NCI-H1694 (cell line): ENCODE measurements around the gene KCNQ4.
A peak's percentile ranks its signal among the peaks of the same experiment; 100 is the strongest.

Experiments used
- DNase-seq: peaks from one replicate; lab custom pipeline; 2025; lab: John Stamatoyannopoulos, UW

Gene KCNQ4

DNA sequence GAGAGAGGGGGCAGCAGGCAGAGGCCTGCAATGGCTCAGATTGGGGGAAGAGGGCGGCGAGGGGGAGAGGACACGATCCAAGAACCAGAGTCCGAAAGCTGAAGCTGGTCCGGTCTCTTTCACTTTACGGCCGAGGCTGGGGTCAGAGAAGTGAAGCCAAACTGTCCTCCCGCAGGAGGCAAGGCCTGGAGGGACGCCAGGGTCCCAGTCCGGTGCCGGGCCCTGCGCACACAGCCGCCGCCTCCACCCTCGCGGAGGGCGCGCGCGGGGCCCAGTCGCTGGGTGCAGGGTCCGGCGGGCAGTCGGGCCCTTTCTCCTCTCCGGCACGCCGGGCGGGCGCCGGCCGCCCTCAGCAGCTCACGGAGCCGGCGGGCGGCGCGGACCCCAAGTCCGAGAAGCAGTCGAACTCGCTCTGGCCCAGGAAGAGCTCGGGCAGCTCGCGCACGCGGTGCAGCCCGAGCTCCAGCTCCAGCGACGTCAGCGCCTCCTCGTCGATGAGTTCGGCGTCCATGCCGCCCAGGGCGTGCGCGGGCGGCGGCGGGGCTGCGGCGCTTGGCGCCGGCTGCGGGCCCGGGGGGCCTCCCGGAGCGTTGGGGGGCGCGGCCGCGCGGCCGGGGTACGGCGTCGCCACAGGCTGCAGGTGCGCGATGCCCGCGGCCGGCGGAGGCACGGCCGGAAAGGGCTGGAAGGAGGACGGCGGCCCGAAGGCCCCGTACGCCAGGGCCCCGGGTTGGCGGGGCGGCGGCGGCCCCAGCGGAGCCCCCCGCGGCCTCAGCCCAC, 77.8 kb downstream of the KCNQ4 start:
- no peak for DNase-seq

DNA sequence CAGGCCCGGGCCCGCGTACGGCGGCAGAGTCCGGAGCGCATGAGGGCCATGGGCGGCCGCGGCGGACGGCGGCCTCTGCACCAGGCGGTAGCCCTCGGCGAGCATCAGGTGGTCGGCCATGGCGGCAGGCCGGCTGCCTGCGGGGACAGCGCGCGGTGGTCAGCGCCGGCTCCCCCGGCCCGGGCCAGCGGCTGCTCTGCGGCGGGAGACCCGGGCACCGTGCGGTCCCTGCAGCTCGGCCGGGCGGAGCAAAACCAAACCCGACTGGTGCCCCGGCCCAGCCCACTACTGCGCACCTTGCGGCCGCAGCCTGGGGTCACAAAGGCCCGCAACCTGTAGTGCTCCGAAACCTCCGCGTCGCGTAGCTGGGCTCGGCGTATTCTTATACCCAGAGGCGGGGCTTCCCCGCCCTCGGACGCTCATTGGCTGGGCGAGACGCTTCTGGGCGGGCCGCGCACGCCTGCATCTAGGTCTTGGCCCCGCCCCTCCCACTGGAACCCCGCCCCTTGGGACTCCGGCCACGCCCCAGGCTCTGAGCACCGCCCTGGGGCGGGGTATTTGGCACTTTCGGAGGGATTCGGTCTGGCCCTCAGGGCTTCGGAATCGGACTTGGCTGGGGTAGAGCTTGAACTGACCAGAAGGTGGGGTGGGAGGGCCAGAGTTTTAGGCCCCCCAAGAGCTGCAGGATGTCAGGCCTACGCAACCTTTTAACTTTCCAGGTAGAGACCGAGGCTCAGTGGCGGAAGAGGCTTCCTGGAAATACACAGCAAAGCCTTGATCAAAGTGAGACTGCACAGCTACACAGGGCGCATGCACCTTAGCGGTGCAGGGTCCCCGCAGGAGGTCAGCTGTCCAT, 78.6 kb downstream of the KCNQ4 start, which contains the start of gene CITED4:
CITED4 (minus strand) TSS at position 356 of the 856 bp plus-strand sequence; CDS start at position 120, 236 bp downstream.
- peak; percentile 59 for DNase-seq

DNA sequence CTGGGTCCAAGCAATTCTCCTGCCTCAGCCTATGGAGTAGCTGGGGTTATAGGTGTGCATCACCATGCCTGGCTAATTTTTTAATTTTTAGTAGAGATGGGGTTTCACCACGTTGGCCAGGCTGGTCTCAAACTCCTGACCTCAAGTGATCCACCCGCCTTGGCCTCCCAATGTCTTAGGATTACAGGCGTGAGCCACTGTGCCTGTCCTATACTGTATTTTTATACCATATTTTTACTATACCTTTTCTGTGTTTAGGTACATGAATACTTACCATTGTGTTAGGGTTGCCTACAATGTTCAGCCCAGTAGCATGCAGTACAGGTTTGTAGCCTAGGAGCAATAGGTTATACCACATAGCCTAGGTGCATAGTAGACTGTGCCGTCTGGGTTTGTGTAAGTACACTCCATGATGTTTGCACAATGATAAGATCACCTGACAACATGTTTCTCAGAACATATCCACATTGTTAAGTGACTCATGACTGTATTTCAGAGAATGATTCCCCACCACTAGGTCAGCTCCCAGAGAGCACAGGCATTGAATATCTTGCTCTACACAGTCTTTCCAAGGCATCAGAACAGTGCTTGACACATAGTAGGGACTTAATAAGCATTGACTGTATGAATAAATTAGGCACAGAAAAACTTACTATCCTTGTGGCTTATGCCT, 84.6 kb downstream of the KCNQ4 start:
- no peak for DNase-seq

DNA sequence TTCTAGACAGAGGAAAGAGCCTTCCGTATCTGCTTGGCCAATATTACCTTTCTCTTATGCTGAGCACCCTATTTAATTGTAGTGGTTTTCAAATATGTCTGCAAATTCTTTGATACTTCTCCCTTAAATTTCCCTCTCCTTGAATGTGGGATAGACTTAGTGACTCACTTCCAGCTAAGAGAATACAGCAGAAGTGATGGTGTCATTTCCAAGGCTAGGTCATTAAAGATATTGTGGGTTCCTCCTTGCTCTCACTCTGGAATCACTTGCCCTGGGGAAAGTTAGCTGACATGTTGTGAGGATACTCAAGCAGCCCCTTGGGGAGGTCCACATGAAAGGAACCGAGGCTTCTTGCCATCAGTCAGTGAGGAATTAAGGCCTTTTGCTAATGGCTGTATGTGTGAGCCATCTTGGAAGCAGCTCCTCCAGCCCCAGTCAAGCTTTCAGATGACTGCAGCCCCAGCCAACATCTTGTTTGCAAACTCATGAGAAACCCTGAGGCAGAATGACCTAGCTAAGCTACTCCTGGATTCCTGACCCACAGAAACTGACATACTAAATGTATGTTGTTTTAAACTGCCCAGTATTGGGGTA, 86.6 kb downstream of the KCNQ4 start:
- no peak for DNase-seq

DNA sequence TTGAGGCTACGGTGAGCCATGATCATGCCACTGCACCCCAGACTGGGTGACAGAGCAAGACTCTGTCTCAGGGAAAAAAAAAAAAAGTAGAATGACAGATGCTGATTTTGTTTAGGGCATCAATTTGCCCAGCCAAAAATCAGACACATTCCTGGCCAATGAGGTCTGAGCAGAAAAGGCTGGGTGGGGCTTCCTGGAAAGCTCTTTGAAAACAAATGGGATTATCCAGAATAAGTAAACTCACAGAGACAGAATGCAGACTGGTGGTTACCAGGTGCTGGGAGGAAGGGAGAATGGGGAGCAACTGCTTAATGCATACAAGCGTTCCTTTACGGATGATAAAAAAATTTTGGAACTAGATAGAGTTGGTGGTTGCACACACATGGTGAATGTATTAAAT, 88.7 kb downstream of the KCNQ4 start:
- no peak for DNase-seq

DNA sequence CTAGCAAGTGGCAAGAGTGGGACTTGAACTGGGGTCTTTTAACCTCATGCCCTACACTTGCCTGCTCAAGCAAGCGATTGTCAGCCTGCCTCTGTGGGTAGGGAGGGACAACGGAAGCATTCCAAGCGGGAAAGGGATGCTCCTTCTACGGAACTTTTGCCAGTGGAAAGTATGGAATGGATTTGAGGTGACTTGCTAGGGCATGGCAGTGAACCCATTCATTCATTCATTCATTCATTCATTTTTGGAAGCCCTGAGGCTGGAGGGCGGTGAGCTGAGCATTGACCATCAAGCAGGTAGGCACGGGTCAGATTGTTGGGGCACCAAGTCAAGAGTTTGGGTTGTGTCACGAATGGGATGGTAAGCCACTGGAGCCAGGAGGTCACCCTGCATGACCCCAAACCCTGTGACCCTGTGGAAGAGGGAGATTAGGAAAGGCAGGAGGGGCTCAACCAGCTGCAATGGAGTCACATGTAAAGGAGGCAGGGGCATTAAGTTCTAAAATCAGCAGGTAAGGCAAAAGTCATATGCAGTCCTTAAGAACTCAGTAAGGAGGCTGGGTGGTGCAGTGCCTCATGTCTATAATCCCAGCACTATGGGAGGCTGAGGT, 90.4 kb downstream of the KCNQ4 start:
- no peak for DNase-seq

DNA sequence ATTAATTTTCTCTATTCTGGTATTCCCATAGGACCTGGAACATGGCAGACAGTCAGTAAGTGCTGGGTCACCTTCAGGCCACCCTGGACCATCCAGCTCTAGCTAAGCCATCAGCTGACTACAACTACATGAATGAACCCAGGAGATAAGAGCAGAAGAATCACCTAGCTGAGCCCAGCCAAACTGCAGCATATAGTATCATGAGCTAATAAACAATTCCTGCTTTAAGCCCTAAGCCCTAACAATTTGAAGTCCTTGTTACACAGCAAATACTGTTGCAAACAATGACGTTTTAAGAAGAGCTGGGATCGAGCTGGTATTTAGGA, 92.8 kb downstream of the KCNQ4 start:
- no peak for DNase-seq

DNA sequence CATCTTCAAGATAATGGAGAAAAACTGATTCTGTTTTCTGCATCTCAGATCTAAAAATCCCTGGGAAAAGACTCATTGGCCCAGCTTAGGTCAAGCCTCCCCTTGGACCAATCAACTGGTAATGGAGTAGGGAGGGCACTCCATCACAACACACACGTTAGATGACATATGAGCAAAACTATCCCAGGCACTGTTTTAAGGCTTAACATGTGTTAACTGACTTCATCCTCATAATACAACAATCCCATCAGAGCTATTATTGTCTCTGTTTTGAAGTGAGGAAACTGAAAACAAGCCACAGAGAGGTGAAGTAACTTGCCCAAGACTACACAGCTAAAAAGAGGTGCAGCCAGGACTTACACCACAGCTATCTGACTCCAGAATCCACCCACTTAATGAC, 93.3 kb downstream of the KCNQ4 start:
- no peak for DNase-seq

DNA sequence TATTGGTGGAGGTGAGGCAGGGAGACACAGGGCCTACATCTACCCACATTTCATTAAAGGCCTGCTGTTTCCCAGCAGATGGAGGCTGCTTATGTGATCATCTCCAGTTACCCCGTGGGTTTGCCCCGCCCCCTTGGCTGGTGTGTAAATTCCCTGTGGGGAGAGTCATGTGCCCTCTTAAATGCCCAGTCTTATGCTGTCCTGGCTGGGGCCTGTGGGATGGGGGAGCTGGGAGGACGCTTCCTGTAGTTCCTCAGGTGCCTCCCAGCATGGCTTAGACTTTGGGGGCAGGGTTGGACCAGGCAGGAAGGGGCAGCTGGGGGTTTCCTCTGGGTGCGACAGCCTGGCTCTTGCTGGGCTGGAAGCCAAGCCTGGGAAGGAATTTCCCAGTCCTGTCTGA, 94.1 kb downstream of the KCNQ4 start:
- DNase-seq: peak; percentile 73

DNA sequence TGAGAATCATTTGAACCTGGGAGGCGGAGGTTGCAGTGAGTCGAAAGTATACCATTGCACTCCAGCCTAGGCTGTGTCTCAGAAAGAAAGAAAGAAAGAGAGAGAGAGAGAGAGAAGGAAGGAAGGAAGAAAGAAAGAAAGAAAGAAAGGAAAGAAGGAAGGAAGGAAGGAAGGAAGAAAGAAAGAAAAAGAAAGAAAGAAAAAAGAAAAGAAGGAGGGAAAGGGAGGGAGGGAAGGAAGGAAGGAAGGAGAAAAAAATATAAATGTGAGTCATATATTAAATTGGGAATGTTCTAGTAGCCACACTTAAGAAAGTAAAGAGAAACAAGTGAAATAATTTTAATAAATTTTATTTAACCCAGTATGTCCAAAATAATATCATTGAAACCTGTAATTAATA, 95.3 kb downstream of the KCNQ4 start:
- no peak for DNase-seq

DNA sequence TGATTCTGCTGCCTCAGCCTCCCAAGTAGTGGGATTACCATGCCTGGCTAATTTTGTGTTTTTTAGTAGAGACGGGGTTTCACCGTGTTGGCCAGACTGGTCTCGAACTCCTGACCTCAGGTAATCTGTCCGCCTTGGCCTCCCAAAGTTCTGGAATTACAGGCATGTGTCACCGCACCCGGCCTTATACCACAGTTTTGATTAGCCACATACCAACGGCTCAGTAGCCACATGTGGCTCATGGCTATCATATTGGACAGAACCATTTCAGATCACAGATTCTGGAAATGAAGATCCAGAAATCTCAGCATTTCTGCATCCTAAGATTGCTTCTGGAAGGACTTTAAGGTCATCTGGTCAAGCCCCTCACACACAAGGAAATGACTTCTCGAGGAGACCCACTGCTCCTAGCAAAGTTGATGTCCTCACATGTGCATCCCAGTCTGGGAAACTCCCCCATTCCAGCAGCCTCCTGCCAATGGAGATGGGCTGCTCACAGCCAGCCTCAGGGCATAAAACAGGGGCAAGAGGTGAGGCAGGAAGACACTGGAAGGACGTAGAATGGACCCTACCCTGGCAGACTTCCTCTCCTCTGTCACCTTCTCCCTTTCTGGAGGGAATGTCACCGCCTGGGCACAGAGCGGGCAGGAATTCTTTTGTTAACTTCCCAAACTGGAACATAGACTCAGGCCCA, 96.0 kb downstream of the KCNQ4 start:
- no peak for DNase-seq

DNA sequence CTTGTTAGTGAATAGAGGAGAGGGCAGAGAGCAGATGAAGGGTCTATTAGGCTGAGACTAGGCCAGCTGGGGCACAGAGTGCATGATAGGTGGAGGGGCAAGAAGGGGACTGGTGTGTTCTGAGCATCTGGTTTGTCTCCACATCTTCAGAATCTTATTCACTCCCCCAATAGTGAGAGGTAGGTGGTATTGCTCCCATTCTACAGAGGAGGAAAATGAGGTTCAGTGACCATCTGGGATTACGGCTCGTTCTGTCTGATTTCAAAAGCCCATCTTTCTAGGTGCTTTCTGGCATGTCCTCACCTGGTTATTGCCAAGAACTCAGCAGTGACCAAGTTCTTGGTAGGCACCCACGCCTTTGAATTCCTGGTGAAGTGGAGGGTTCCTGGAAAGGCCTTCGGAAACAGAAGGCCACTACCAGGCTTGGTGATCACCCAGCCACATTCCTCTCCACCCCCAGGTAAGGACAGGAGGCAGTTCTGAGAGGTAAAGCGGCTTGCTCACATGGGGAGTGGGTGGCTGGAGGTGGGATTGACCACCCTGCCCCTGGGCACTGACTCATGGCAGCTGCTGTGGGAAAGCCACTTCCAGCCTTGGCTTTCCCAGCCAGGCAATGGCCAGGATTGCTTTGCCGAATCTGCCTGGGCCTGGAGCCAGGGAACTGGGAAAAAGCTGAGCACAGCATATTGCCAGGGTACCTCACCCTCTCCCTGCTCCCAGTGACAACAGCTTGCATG, 97.4 kb downstream of the KCNQ4 start:
- peak; percentile 29 for DNase-seq

DNA sequence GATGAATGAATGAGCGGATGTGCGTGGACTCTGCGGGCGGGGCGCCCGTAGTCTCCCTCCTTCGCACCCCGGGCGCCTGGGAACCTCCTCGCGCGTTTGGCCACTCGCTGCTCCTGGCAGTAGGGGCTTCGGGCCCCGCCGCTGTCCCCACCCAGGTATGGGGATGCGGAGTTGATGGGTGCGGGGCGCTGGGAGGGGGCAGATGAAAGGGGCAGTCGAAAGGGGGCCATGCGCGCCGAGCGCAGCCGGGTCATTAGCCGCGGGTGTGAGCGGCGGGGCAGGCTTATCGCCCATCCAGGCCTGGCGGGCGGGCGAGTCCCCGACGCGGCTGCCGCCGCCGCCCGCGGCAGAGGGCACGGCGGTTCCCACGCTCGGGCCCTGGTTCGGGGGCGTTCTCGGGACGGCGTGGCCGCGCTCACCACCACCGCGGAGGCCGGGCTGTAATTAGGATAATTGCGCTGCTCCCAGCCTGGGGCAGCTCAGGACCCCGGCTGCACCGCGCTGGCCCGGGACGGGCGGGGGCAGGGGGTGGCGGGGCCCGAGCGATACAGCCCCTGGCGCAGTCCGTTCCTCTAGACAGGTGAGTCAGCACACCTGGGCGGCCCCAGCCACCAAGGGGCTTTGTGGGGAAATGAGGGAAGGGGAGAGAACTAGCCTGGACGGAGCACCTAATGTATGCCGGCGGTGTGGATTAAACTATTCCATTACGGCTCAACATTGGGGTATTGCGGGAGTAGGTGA, 100.6 kb downstream of the KCNQ4 start:
- DNase-seq: no peak

DNA sequence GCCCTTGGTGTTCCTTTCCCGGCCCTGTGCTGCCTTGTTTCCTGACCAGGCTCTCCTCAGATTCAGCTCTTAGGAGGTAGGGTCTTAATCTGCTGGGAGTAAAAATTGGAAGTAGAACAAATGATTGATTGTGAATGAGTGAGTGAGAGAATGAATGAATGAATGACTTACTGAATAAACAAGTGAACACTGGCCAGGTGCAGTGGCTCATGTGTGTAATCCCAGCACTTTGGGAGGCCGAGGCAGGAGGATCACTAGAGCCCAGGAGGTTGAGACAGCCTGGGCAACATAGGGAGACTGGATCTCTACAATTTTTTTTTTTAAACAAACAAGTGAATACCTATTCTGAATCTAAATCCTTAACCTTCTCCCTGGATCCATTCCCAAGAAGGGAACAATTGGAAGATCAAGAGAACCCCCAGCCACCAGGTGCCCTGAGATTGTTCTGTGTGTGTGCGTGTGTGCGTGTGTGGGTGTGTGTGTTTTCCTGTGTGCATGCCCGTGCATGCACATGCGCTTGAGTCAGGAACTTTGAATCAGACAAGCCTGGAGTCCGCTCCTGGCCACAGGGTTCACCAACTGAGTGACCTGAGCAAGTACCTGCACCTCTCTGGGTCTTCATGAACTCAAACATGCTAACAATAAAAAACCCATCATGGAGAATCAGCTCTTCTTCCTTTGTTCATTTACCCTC, 102.9 kb downstream of the KCNQ4 start:
- DNase-seq: no peak

DNA sequence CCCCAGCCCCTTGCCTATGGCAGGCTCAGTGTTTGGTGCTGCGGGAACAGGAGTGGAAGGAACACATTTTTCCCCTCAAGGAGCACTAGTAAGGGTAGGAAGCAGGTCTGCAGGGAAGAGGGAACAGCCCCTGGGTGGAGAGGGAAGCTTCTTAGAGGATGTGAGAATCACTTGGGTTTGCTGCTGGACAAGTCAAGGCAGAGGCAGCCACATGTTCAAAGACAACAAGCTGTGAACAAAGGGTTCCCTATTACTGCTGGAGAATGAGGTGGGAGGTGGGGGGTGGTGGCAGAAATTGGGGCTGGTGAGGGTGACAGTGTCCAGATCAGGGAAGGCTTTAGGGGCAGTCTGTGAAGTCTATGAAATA, 103.4 kb downstream of the KCNQ4 start:
- no peak for DNase-seq

DNA sequence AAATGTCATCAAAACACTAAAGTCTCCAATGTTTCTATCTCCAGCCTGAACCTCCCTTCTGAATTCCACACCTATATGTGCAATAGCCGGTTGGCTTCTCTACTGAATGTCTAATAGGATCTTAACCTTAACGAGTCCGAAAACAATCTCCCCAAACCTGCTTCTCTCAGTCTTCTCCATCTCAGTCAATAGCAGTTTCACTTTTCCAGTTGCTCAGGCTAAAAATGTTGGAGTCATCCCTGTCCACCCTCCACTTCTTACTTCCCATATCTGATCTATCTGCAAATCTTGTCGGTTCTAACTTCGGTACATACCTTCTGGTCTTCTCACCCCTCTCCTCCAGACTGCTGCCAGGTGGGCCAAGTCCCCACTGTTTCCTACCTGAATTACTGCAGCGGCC, 104.1 kb downstream of the KCNQ4 start:
- no peak for DNase-seq
